Omental fat pad (tissue), 4 donors: Measurements from ENCODE around the gene KLHL6. TPM values are rescaled to one million over a fixed set of nuclear protein-coding genes. Genes with fewer than 3 reads are reported as not detected.

ENCODE experiments used
- ATAC-seq: fragments of 150-250 bp; one replicate; pipeline ENCODE4 v1.9.1; 2016; ENCODE audit warnings: mild to moderate bottlenecking, moderate library complexity; ENCODE audit not compliant: low FRiP score
- DNase-seq: peaks from one replicate; pipeline ENCODE4 v3.0.0-alpha.2; 2019; ENCODE audit warnings: low spot score
- total RNA-seq, 4 donors: library from RNA; depleted of rRNA; stranded (reverse); fragments of >200 nt; gene quantifications; one replicate each; pipeline ENCODE4 v1.1.0, GENCODE V29; 2016
- TF ChIP-seq, protein P1 (sequence below), 3 donors: fragments of 450-650 bp; IDR thresholded peaks; one replicate each; pipeline ENCODE4 v1.5.1; 2016 to 2017; ENCODE audit warnings: antibody characterized with exemption in 3 of 3, mild to moderate bottlenecking in 3 of 3, moderate library complexity in 2 of 3

KLHL6 gene
- total RNA-seq, 4 donors from 2014 or later, result 3.0 to 21.5 (median 6.5) TPM

DNA sequence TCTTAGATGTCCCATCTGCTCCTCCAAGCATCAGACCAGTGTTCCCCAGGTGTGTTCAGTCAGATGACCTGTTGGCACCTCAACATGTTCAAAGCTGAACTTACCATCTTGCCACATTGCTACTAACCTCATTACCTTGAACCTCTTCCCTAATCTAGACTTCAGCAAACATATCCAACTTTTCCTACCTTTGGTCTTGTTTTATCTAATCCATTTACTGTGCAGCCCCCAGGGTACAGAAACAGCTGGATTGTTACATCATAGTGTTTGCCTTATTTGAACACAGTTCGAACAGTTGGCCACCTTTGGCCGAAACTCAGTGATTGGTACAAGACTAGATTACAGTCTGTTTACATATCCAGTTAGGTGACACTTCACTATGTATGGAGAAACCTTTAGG, 91.0 kb downstream of the KLHL6 start:
- DNase-seq, result no peak
- TF ChIP-seq, protein P1, sequence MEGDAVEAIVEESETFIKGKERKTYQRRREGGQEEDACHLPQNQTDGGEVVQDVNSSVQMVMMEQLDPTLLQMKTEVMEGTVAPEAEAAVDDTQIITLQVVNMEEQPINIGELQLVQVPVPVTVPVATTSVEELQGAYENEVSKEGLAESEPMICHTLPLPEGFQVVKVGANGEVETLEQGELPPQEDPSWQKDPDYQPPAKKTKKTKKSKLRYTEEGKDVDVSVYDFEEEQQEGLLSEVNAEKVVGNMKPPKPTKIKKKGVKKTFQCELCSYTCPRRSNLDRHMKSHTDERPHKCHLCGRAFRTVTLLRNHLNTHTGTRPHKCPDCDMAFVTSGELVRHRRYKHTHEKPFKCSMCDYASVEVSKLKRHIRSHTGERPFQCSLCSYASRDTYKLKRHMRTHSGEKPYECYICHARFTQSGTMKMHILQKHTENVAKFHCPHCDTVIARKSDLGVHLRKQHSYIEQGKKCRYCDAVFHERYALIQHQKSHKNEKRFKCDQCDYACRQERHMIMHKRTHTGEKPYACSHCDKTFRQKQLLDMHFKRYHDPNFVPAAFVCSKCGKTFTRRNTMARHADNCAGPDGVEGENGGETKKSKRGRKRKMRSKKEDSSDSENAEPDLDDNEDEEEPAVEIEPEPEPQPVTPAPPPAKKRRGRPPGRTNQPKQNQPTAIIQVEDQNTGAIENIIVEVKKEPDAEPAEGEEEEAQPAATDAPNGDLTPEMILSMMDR (IDR thresholded peaks at IDR 0.05), result no peak
- no peak for ATAC-seq

DNA sequence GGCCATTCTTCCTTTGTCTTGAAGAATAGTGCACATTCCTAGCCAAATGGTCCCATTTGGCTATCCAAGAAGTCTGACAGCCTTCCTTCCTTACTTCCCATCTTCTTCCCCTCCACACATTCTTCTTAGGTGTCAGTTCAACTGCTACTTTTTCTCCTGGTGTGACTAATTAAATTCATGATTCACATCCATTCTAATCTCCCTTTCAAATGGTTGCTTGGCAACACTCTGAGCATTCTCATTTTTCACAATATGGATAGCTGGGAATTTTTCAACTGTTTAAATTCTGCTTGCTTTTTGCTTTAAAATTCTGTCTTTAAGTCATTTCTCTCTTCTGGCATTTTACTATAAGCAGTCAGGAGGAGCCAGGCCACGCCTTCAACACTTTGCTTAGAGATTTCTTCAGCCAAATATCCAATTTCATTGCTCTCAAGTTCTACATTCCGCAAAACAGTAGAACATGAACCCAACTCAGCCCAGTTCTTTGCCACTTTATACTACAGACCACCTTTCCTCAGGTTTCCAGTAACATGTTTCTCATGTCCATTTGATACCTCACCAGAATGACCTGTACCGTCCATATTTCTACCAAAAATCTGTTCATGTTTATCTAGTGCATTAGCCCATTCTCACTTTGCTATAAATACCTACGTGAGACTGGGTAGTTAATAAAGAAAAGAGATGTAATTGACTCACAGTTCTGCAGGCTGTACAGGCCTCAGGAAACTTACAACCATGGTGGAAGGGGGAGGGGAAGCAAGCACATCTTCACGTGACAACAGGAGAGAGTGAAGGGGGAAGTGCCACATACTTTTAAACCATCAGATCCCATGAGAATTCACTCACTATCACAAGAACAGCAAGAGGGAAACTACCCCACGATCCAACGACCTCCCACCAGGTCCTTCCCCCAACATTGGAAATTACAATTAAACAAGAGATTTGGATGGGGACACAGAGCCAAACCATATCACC, 95.1 kb downstream of the KLHL6 start:
- TF ChIP-seq, protein P1 (IDR thresholded peaks at IDR 0.05), result no peak
- ATAC-seq, result no peak
- no peak for DNase-seq

DNA sequence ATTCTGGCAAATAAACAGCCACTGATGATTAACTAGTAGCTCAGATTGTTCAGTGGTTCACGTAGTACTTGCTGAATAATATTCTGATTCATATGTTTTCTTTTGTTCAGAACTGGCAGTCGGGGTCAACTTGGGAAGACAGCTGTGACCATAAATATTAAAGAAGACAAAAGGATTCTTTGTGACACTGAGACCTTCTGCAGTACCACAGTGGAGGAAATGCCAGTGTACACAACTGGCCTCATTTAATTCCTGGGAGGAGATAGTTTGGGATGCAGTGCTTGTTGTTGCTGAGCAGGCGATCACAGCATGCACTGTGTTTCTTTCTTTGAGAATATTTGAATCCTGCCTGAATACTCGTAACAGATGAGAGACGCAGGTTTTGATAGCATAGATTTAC, 100.4 kb downstream of the KLHL6 start:
- TF ChIP-seq, protein P1 (IDR thresholded peaks at IDR 0.05), result no peak
- no peak for ATAC-seq
- no peak for DNase-seq

DNA sequence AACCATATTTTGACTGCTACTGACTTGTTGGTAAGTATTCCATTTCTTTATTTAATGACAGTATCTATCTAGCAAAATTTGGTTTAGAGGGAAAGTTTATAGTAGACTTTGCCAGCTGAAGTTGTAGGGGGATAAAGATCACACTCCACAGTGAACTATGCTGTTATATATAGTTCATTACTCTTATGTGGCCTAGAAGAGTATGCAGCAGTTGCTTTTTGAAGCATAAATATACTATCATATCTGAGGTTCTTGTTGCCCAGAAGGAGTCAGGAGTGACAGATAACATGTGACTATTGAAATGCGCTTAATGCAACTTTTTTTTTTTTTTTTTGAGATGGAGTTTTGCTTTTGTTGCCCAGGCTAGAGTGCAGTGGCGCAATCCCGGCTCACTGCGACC, 101.4 kb downstream of the KLHL6 start:
- TF ChIP-seq, protein P1 (IDR thresholded peaks at IDR 0.05), result no peak
- DNase-seq, result no peak
- no peak for ATAC-seq

DNA sequence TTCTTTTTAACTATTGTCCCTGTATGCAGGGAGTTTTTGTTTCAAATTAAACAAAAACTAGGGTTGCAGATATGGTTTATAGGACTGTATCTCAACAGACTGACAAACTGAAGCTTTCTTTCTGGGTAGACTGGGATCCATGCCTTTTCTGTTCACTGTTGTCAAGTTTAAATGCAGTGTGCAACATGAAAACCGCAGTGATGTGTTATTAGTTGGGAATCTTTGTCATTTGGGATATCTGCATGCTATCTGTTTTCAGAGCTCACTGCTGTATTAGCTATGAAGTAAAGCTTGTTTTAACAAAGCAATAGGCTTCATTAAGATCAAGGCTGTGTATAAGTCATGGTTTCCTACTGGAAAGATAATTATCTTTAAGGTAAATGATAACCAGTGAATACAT, 105.7 kb downstream of the KLHL6 start:
- TF ChIP-seq, protein P1 (IDR thresholded peaks at IDR 0.05), result no peak
- DNase-seq, result no peak
- ATAC-seq, result no peak

DNA sequence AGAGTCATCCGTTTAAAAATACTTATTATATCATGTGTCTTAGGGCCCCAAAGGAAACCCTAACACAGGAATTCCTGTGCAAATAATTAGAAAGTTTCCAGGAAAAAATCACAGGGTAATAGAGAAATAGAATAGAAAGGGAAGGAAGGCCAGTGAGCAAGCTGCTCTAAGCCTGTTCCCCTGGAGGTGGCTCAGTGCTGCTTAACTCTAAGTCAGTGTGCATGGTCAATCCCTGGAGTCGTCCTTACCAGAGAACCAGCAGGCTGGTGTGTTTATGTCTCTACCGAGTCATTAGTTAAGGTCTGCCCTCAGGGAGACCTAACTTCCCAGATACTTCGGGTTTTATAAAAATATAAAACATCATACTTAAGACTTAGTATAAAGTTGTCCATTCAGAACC, 106.1 kb downstream of the KLHL6 start:
- no peak for ATAC-seq
- DNase-seq, result no peak
- TF ChIP-seq, protein P1 (IDR thresholded peaks at IDR 0.05), result no peak
